ENCODE measurements around the gene CBLB.

Gene CBLB

GRCh38 chr3:105616374-105617121 is 252.3 kb downstream of the CBLB start:
- no peak for DNase-seq (ENCODE audit: low read depth in 2 of 2)

GRCh38 chr3:105615814-105616213 is 253.0 kb downstream of the CBLB start:
- no peak for DNase-seq (ENCODE audit: low read depth in 2 of 2)

GRCh38 chr3:105614288-105615030 is 254.4 kb downstream of the CBLB start:
- DNase-seq (ENCODE audit: low read depth in 2 of 2), result no peak

GRCh38 chr3:105613120-105613519 is 255.7 kb downstream of the CBLB start:
- no peak for DNase-seq (ENCODE audit: low read depth in 2 of 2)

- DNase-seq (ENCODE audit: low read depth in 2 of 2), result no peak
These were observed 257.3 kb downstream of the CBLB start for GRCh38 chr3:105611304-105612192.

- no peak for DNase-seq (ENCODE audit: low read depth in 2 of 2)
These were observed 258.3 kb downstream of the CBLB start for GRCh38 chr3:105610473-105610872.

- DNase-seq (ENCODE audit: low read depth in 2 of 2), result no peak
These were observed 260.2 kb downstream of the CBLB start for GRCh38 chr3:105608623-105609022.

GRCh38 chr3:105606016-105606415 is 262.8 kb downstream of the CBLB start:
- DNase-seq (ENCODE audit: low read depth in 2 of 2), result no peak

Data from stimulated activated CD8-positive, alpha-beta memory T cell treated with anti-CD3 and anti-CD28 coated beads, Interleukin-2, amount 100 ng/mL, for 1 hour (primary cell).